GM18507 (cell line): ENCODE results near the gene INTS1.

Source experiments
- DNase-seq: peaks from one replicate; pipeline ENCODE4 v3.0.0; 2011; ENCODE audit warnings: low read depth; ENCODE audit not compliant: insufficient read length; ENCODE audit errors: extremely low spot score
- FAIRE-seq: peaks from 2 replicates; lab custom pipeline; 2011; peaks lifted over from hg19 to GRCh38; lab: Jason Lieb, UNC

INTS1 gene

DNA sequence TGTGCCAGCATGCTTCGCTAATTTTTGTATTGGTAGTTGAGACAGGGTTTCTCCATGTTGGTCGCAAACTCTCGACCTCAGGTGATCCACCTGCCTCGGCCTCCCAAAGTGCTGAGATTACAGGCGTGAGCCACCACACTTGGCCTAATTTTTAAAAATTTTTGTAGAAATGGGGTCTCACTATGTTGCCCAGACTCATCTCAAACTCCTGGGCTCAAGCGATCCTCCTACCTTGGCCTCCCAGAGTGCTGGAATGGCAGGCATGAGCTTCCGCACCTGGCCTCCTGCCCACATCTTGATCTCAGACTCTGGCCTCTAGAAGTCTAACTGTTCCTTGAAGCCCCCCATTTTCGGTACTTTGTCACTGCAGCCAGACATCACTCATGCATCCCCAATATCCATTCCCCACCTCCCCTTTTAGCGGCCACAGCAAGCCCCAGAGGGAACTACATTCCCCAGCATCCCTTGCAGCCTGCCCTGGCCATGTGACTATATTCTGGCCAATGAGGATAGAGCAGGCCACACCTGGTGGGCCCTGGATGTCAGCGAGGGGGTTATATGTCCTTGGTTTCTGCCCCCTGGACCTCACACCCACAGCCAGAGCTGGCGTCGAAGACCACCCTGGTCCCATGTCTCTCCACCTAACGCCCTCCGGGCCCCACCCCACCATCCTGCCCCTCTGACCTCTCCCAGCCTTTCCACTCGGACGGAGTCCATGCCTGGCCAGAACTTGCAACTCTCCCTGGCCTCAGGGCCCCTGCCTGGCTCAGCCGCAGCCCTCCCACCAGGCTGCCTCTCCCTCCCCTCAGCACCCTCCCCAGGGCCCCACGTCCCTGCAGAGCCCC, 78.7 kb downstream of the INTS1 start:
- DNase-seq (no peak), FAIRE-seq (no peak)

DNA sequence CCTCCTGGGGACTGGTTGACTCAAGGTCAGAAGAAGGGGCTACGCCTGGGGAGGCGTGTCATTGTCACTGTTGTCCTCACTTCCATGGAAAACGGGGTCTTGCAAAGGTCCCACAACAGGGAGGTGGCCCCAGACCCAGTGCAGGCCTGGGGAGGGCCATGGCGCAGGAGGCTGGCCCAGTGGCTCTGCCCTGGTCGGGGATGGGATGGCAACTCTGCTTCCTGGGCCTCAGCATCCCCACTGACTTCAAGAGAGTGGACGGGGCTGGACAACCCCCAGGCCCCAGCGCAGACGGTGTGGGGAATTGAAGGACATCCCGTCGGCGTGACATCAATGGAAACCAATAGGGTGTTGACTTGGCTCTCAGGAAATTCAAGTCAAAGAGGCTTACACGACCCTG, 80.1 kb downstream of the INTS1 start:
- no peak for DNase-seq
- no peak for FAIRE-seq

DNA sequence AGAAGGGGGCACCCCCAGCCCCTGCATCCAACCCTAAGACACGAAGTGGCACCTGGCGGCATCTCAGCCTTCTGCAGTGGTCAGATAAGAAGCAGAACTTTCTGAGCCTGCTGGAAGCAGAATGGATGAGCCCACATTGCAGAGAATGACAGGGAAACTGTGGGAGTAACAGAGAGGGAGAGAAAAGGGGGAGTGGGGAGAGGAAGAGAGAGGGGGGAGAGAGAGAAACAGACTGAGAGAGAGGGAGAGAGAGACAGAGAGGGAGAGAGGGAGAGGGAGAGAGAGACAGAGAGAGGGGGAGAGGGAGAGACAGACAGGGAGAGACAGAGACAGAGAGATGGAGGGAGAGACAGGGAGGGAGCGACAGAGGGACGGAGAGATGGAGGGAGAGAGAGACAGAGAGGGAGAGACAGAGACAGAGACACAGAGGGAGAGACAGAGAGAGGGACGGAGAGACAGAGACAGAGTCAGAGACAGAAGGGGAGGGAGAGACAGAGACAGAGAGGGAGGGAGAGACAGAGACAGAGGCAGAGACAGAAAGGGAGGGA, 80.9 kb downstream of the INTS1 start:
- DNase-seq (no peak), FAIRE-seq (no peak)

DNA sequence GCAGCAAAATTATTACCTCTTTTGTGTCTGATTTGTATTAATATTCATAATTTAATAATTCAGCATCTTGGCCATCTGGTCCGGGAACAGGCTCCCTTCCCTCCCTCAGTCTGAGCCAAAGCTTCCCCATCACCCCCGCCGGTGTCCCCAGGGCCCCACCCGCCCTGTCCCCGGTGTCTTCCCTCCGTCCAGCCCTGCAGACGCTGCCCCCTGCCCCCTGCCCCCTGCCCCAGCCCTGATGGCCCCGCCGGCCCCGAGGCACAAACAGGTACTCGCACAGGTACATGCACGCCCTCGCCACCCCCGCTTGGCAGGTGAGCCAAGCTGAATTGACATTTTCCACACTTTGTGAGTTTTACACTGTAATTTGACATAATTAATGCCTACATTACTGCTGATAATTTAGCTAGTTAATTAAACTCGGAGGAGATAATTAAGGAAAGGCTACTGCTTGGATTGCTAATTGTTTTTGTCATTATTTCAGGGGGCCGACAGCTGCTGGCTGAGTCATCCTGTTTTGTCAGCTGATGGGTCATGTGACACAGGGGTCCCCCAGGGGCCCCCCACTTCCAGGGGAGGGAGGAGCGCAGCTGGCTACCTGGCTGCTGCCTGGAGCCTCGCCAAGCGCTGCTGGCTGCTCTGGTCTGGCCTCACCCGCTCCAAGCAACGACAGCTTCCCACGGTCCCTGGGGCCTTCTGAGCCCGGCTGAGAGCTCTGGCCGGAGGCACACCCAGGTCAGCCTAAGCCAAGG, 81.5 kb downstream of the INTS1 start:
- FAIRE-seq, result no peak
- DNase-seq, result no peak

DNA sequence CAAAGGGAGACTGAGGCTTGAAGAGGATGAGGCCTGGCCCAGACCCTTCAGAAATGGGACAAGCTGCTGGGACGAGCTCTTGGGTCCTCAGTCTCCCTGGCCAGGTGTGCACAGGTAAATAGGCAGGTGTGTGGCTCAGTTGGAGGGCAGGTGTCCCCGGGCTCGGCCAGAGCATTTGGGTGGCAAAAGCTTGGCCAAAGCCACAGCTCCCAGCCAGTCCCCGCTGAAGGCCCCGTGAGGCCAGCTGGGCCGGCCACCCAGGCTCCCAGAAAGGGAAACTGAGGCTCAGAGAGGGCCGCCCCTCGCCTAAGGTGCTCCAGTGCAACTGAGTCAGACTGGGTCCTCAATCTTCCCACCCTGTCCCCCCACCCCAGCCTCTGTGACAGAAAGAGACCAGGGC, 82.2 kb downstream of the INTS1 start:
- DNase-seq, result no peak
- no peak for FAIRE-seq

DNA sequence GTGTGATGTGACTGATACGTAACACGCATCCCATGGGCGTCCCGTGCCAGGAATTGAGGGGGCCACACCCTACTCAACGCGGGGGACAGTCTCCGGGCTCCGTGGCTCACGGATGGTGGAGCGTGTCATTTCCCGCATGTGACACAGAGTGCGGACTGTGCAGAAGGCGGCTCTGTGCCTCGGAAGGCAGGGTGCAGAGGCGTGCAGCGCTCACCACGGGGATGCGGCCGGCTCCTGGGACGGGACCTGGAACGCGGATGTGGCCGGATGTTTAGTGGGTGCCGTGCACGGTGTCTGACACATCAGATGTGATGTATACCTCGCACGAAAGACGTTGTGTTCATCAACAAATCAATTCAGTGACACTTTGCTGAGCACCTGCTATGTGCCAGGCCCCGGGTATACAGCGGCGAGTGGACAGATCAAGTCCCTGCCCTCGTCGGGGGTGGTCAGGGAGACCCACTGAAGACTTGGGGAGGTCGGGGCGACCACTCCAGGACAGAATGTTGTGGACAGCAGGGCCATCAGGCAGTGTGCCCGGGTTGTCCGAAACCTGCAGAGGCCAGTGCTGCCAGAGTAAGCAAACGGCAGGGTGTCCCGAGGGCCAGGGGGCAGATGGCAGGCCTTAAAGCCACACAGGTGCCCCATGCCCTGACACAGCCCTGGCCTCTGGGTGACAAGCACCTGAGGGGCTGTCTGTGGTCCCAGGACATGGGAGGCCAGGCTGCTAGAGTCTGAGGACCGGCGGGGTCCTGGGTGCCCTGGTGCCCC, 83.0 kb downstream of the INTS1 start:
- FAIRE-seq (no peak), DNase-seq (no peak)
